ENCODE results near the gene DOCK3. TPM values are rescaled to one million over a fixed set of nuclear protein-coding genes. Genes with fewer than 3 reads are reported as not detected.
"Not testable (repeated sequence)": the region's sequence is repeated elsewhere in the genome, so short reads cannot be mapped to it uniquely, and the experiment has no call there.

The DOCK3 gene
- total RNA-seq, 2 experiments from 2014 or later = 0.93 to 1.1 TPM

- H3K9me3 ChIP-seq (ENCODE audit: control insufficient read depth in 1 of 2, insufficient read depth in 1 of 2, low read length in 2 of 2) = peaks cover 27 to 28% of the 10 kb centered on the region in 2 experiments
- no peaks in the 10 kb centered on the region for H3K4me1 Mint-ChIP-seq (ENCODE audit: low read depth)
- H3K27me3 Mint-ChIP-seq = no peaks in the 10 kb centered on the region
- no peaks in the 10 kb centered on the region for H3K36me3 ChIP-seq (ENCODE audit: insufficient read depth, low read length)
- intact Hi-C loops (cut with DNase I, micrococcal nuclease) = no loop called here
- H3K4me1 ChIP-seq (ENCODE audit: insufficient read depth, low read length) = no peaks in the 10 kb centered on the region
- ChIA-PET POLR2A (no interaction called here), CTCF (no interaction called here)
- no peaks in the 10 kb centered on the region for H3K27me3 ChIP-seq (ENCODE audit: control insufficient read depth in 1 of 2, insufficient read depth in 2 of 2, low read length in 2 of 2)
- ATAC-seq (ENCODE audit: poor library complexity) = no peak
- no peak for DNase-seq
- no peak overlapping the region for H3K27ac Mint-ChIP-seq
- H3K36me3 Mint-ChIP-seq (ENCODE audit: low read depth) = peaks cover 10% of the 10 kb centered on the region
- no peak overlapping the region for H3K4me3 ChIP-seq (ENCODE audit: low read length)
- H3K4me3 Mint-ChIP-seq = no peak overlapping the region
- no peak for TF ChIP-seq CTCF (IDR thresholded peaks at IDR 0.05)
- no peak overlapping the region for H3K27ac ChIP-seq (ENCODE audit: low read depth in 1 of 2, low read length in 2 of 2)
- H3K9me3 Mint-ChIP-seq = peaks cover 8% of the 10 kb centered on the region
Observed at GRCh38 chr3:51176923-51177322, 502.2 kb downstream of the DOCK3 start.

GRCh38 chr3:51186446-51186845 is 511.7 kb downstream of the DOCK3 start:
- H3K9me3 Mint-ChIP-seq; H3K36me3 Mint-ChIP-seq (ENCODE audit: low read depth); DNase-seq; H3K27me3 ChIP-seq (ENCODE audit: control insufficient read depth in 1 of 2, insufficient read depth in 2 of 2, low read length in 2 of 2); intact Hi-C loops (cut with DNase I, micrococcal nuclease); H3K9me3 ChIP-seq (ENCODE audit: control insufficient read depth in 1 of 2, insufficient read depth in 1 of 2, low read length in 2 of 2); H3K4me3 ChIP-seq (ENCODE audit: low read length); H3K27me3 Mint-ChIP-seq; H3K36me3 ChIP-seq (ENCODE audit: insufficient read depth, low read length); H3K27ac ChIP-seq (ENCODE audit: low read depth in 1 of 2, low read length in 2 of 2); H3K4me1 ChIP-seq (ENCODE audit: insufficient read depth, low read length); ATAC-seq (ENCODE audit: poor library complexity); CTCF ChIA-PET; H3K27ac Mint-ChIP-seq; H3K4me1 Mint-ChIP-seq (ENCODE audit: low read depth); POLR2A ChIA-PET; H3K4me3 Mint-ChIP-seq: not testable (repeated sequence)

GRCh38 chr3:51190199-51190598 is 515.5 kb downstream of the DOCK3 start:
- Mint-ChIP-seq H3K27ac (no peak overlapping the region), H3K4me1 (ENCODE audit: low read depth) (peaks cover 25% of the 10 kb centered on the region), H3K9me3 (peaks cover 3% of the 10 kb centered on the region), H3K27me3 (no peaks in the 10 kb centered on the region), H3K4me3 (no peak overlapping the region), H3K36me3 (ENCODE audit: low read depth) (no peaks in the 10 kb centered on the region)
- Histone ChIP-seq H3K4me3 (ENCODE audit: low read length) (no peak overlapping the region), H3K27me3 (ENCODE audit: control insufficient read depth in 1 of 2, insufficient read depth in 2 of 2, low read length in 2 of 2) (no peaks in the 10 kb centered on the region), H3K4me1 (ENCODE audit: insufficient read depth, low read length) (no peaks in the 10 kb centered on the region), H3K27ac (ENCODE audit: low read depth in 1 of 2, low read length in 2 of 2) (no peak overlapping the region), H3K9me3 (ENCODE audit: control insufficient read depth in 1 of 2, insufficient read depth in 1 of 2, low read length in 2 of 2) (peaks cover 0 to 6% of the 10 kb centered on the region in 2 experiments), H3K36me3 (ENCODE audit: insufficient read depth, low read length) (no peaks in the 10 kb centered on the region)
- POLR2A ChIA-PET = no interaction called here
- DNase-seq (no peak), ATAC-seq (ENCODE audit: poor library complexity) (no peak)
- no peak for TF ChIP-seq CTCF (IDR thresholded peaks at IDR 0.05)
- CTCF ChIA-PET = no interaction called here
- intact Hi-C loops (cut with DNase I, micrococcal nuclease) = loop anchor here (2.0 to 5.0 kb wide), 2 partner anchors 218 to 219 kb away; no protein-coding TSS in a partner anchor

GRCh38 chr3:51190827-51191226 is 516.1 kb downstream of the DOCK3 start:
- no peak for TF ChIP-seq CTCF (IDR thresholded peaks at IDR 0.05)
- no peaks in the 10 kb centered on the region for H3K27me3 Mint-ChIP-seq
- peaks cover 3% of the 10 kb centered on the region for H3K9me3 Mint-ChIP-seq
- no peaks in the 10 kb centered on the region for H3K4me1 ChIP-seq (ENCODE audit: insufficient read depth, low read length)
- ChIA-PET POLR2A (interaction anchor here (1.6 kb wide), 1 partner anchor 166 kb away, joined by 3 read pairs; no protein-coding TSS in a partner anchor), CTCF (no interaction called here)
- H3K36me3 Mint-ChIP-seq (ENCODE audit: low read depth) = no peaks in the 10 kb centered on the region
- H3K27ac ChIP-seq (ENCODE audit: low read depth in 1 of 2, low read length in 2 of 2) = no peak overlapping the region
- no peaks in the 10 kb centered on the region for H3K36me3 ChIP-seq (ENCODE audit: insufficient read depth, low read length)
- H3K9me3 ChIP-seq (ENCODE audit: control insufficient read depth in 1 of 2, insufficient read depth in 1 of 2, low read length in 2 of 2) = peaks cover 0 to 10% of the 10 kb centered on the region in 2 experiments
- intact Hi-C loops (cut with DNase I, micrococcal nuclease) = loop anchor here (2.0 to 5.0 kb wide), 2 partner anchors 219 to 220 kb away; no protein-coding TSS in a partner anchor
- no peak for DNase-seq
- ATAC-seq (ENCODE audit: poor library complexity) = no peak
- H3K4me1 Mint-ChIP-seq (ENCODE audit: low read depth) = peaks cover 25% of the 10 kb centered on the region
- H3K27ac Mint-ChIP-seq = no peak overlapping the region
- H3K4me3 ChIP-seq (ENCODE audit: low read length) = no peak overlapping the region
- H3K4me3 Mint-ChIP-seq = no peak overlapping the region
- H3K27me3 ChIP-seq (ENCODE audit: control insufficient read depth in 1 of 2, insufficient read depth in 2 of 2, low read length in 2 of 2) = no peaks in the 10 kb centered on the region
